ENCODE results near the gene XAGE1A.
"Not testable (repeated sequence)": the region's sequence is repeated elsewhere in the genome, so short reads cannot be mapped to it uniquely, and the experiment has no call there.

XAGE1A gene, protein sequence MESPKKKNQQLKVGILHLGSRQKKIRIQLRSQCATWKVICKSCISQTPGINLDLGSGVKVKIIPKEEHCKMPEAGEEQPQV

DNA sequence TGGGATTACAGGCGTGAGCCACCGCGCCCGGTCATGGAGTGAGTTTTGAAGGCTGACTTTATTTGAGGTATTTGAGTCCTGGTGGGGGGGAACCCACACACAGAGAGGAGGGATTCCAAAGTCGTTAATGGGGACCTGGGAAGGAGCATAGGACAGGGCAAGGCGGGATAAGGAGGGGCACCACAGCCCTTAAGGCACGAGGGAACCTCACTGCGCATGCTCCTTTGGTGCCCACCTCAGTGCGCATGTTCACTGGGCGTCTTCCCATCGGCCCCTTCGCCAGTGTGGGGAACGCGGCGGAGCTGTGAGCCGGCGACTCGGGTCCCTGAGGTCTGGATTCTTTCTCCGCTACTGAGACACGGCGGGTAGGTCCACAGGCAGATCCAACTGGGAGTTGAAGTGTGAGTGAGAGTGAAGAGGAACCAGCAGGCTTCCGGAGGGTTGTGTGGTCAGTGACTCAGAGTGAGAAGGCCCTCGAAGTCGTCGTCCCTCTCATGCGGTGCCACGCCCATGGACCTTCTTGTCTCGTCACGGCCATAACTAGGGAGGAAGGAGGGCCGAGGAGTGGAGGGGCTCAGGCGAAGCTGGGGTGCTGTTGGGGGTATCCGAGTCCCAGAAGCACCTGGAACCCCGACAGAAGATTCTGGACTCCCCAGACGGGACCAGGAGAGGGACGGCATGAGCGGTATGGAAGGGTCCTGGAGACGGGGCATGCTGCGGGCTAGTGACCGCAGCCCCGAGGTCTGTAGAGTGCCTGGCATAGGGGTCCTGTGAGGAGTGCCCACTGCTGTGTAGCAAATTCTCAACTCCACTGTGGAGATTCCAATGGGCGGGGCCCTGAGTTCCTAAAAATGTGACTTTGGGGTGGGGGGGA is at the start of gene XAGE1A:
Gene XAGE1A (plus strand): TSS at position 264 of the 874 bp plus-strand sequence. CDS start 1,554 bp downstream, outside the sequence.
- DNase-seq, result not testable (repeated sequence)

DNA sequence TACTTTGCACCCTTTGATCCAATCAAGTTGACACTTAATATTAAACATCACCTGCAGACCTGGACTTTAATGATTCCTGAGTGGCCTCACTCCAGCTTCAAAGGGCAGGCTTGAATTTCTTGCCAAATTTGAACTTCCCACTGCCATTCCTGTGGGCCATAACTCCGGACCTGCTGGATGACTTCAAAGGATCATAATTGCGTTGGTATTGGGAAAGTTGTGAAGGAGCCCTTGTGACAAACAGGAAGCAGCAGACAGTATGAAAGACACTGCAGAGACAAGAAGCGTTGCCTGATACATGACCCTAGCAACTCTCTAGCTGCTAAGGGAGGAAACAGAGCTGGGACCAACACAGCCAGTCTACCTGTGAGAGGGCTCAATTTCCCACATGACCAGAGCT is 43.6 kb upstream of the XAGE1A start:
- not testable (repeated sequence) for DNase-seq

DNA sequence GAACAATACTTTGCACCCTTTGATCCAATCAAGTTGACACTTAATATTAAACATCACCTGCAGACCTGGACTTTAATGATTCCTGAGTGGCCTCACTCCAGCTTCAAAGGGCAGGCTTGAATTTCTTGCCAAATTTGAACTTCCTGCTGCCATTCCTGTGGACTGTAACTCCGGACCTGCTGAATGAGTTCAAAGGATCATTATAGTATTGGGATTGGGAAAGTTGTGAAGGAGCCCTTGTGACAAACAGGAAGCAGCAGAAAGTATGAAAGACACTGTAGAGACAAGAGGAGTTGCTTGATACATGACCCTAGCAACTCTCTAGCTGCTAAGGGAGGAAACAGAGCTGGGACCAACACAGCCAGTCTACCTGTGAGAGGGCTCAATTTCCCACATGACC is 24.3 kb upstream of the XAGE1A start:
- DNase-seq, result not testable (repeated sequence)

DNA sequence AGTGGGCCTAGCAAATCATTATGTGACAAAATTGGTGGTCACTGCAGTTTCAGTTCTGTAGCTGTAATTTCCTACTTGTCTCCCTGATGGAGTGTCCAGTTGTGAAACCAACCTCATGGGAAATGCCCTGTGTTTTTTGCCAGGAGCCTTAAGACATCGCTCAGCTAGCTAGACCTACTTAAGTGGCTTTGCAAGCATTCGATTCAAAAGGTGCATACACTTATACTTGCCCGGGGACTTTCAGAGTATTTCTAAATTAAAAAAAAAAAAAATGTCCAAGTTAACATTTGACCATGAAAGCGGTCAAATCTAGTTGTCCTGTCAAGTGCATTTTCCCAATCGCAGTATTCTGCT is 788 bp downstream of the XAGE1A start:
- DNase-seq, result not testable (repeated sequence)

DNA sequence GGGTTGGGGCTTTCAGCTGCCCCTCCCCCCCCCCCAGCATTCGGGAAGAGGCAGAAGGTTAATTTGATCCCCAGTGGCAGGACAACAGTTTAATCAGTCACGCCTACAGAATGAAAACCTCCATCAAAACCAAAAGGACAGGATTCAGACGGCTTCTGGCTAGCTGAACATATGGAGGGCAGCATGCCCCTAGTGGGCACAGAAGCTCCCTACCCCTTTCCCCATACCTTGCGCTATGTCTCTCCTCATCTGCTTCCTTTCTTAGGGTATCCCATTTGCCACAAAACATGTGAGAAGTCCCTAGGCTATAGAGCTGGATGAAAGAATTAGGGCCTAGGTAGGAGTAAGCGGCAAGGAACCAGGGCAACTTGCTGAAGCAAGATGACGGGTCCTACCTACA is 5.8 kb downstream of the XAGE1A start:
- DNase-seq, result not testable (repeated sequence)

DNA sequence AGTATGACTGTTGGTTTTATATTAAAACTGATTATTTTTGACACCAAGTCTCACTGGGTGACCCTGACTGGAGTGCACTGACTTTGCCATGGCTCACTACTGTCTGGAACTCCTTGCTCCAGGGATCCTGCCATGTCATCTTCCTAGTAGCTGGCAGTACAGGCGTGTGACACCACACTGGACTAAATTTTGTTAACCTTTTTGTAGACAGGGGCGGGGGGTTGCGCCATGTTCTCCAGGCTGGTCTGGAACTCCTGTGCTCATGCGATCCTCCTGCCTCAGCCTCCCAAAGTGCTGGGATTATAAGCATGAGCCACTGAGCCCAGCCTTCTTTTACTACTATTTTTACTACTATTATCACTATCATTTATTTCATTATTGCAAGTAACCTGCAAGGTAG is 8.9 kb downstream of the XAGE1A start:
- DNase-seq, result no peak

DNA sequence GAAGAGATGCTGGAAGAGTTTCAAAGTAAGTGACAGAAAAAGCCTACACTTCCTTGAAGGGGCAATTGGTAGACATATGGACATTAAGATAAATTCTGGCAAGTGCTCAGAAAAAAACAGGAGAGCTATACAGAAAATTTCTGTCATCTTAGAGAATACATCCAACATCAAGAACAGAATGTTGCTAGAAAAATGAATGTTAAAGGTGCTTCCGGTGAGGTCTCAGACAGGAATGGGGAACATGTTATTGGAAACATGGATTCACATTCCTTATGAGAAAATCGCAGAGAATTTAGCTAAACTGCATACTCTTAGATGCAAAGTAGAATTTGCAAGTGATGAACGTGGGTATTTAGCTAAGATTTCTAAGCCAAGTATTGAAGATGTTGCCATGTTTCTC is 11.7 kb downstream of the XAGE1A start:
- DNase-seq, result no peak

DNA sequence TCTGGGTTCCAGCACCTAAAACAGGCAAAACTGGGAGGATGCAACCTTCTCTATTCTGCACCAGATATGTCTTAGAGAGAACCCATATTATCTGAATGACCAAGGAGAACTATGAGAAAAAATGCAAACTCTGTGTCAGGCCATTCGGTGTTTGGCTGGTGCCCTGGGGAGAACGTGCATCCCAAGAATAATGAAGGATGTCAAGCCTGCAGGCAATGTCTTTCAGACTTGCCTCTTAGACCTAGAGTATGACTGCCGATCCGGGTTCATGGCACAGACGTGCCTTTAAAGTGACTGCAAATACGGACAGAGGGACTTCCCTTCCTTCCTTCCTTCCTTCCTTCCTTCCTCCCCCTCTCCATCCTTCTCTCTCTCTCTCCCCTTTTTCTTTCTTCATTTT is 14.3 kb downstream of the XAGE1A start:
- DNase-seq, result no peak

DNA sequence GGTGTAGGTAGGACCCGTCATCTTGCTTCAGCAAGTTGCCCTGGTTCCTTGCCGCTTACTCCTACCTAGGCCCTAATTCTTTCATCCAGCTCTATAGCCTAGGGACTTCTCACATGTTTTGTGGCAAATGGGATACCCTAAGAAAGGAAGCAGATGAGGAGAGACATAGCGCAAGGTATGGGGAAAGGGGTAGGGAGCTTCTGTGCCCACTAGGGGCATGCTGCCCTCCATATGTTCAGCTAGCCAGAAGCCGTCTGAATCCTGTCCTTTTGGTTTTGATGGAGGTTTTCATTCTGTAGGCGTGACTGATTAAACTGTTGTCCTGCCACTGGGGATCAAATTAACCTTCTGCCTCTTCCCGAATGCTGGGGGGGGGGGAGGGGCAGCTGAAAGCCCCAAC is 15.5 kb downstream of the XAGE1A start:
- not testable (repeated sequence) for DNase-seq

DNA sequence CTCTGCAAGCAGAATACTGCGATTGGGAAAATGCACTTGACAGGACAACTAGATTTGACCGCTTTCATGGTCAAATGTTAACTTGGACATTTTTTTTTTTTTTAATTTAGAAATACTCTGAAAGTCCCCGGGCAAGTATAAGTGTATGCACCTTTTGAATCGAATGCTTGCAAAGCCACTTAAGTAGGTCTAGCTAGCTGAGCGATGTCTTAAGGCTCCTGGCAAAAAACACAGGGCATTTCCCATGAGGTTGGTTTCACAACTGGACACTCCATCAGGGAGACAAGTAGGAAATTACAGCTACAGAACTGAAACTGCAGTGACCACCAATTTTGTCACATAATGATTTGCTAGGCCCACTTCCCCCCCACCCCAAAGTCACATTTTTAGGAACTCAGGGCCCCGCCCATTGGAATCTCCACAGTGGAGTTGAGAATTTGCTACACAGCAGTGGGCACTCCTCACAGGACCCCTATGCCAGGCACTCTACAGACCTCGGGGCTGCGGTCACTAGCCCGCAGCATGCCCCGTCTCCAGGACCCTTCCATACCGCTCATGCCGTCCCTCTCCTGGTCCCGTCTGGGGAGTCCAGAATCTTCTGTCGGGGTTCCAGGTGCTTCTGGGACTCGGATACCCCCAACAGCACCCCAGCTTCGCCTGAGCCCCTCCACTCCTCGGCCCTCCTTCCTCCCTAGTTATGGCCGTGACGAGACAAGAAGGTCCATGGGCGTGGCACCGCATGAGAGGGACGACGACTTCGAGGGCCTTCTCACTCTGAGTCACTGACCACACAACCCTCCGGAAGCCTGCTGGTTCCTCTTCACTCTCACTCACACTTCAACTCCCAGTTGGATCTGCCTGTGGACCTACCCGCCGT is 20.7 kb downstream of the XAGE1A start:
- not testable (repeated sequence) for DNase-seq

DNA sequence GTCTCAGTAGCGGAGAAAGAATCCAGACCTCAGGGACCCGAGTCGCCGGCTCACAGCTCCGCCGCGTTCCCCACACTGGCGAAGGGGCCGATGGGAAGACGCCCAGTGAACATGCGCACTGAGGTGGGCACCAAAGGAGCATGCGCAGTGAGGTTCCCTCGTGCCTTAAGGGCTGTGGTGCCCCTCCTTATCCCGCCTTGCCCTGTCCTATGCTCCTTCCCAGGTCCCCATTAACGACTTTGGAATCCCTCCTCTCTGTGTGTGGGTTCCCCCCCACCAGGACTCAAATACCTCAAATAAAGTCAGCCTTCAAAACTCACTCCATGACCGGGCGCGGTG is 21.3 kb downstream of the XAGE1A start, which contains the start of gene XAGE1B:
Gene XAGE1B (minus strand): TSS at position 77 of the 339 bp plus-strand sequence. CDS start 1,536 bp downstream, outside the sequence.
- DNase-seq, result not testable (repeated sequence)

DNA sequence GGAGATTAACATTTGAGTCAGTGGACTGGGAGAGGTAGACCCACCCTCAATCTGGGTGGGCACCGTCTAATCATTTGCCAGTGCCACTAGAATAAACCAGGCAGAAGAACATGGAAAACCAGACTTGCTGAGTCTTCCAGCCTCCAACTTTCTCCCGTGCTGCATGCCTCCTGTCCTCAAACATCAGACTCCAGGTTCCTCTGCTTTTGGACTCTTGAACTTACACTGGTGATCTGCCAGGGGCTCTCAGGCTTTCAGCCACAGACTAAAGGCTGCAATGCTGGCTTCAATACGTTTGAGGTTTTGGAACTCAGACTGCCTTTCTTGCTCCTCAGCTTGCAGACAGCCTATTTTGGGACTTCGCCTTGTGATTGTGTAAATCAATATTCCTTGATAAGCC is 45.4 kb downstream of the XAGE1A start:
- not testable (repeated sequence) for DNase-seq

DNA sequence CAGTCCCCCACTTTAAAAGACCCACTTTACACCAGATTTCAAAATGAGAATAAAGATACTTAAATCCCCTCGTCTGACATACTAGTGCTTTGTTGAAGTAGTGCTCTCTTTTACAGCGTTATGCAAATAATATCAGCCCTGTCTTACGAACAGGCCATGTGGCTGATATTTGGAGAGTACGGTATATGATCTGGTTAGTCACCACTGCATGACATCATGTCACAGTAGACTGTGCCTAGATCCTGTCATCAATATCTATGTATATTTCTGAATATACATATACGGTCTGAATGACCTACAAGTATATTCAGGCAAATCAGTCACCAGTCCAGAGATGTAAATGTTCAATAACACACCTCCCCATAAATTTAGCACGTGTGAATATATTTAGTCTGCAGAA is 46.7 kb downstream of the XAGE1A start:
- DNase-seq, result no peak

DNA sequence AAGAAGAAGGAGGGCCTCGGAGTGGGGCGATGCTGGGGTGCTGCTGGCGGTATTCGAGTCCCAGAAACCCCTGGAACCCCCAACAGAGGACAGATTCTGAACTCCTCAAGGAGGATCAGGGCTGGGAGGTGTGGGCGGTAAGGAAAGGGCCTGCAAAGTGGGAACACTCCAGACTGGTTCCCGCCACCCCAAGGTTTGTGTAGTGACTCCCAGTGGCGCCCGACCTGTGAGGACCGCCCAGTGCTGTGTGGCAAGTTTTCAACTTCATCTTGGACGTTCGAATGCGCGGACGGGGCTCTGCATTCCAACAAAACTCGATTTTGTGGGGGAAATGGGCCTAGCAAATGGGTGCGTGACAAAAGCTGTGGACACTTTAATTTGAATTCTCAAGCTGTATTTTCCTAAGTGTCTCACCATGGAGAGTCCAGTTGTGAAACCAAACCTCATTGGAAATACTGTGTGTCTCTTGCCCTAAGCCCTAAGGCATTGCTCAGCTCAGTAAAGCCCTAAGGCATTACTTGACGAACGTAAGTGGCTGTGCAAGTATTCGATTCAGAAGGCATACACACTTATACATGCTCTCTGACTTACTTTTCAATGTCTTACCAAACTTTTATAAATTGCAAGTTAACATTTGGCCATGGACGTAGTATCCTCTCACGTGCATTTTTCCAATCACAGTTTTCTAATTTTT is 48.7 kb downstream of the XAGE1A start:
- no peak for DNase-seq

DNA sequence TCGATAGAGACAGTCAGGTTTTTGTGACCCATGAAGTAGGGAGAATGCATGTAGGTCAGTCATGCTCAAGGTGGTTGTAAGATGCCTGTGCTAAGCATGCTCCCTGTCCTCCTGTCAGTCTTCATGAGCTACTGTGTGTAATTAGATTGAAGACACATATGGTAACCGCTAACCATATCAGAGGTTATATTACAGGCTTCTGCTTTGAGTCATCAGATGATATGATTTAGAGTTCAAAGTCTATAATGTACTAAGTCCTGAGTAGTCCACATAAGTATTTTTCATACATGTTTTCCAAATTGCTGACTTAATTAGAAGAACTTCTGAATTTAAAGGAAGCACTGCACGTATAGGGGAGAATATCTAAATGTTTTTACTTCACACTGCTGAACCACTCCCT is 53.2 kb downstream of the XAGE1A start:
- DNase-seq, result not testable (repeated sequence)

Data from DMS153 (cell line).